Activated CD4-positive, CD25-positive, alpha-beta regulatory T cell treated with anti-CD3 and anti-CD28 coated beads, Interleukin-2, amount 50 U/mL, for 16 hours (primary cell): ENCODE results near the gene MAP1LC3B.

Experiments
- DNase-seq: peaks from one replicate; pipeline ENCODE4 v3.0.0-alpha.2; 2020; ENCODE audit warnings: low read depth, low spot score

MAP1LC3B gene

GRCh38 chr16:87431926-87432325, 39.8 kb downstream of the MAP1LC3B start:
- DNase-seq: no peak

GRCh38 chr16:87432330-87432915, 40.3 kb downstream of the MAP1LC3B start:
- DNase-seq: no peak

GRCh38 chr16:87434146-87434667, 42.1 kb downstream of the MAP1LC3B start:
- DNase-seq: no peak

GRCh38 chr16:87435372-87436224, 43.5 kb downstream of the MAP1LC3B start:
- no peak for DNase-seq

GRCh38 chr16:87436225-87437172, 44.4 kb downstream of the MAP1LC3B start:
- DNase-seq: no peak

GRCh38 chr16:87437327-87437726, 45.2 kb downstream of the MAP1LC3B start:
- no peak for DNase-seq

- no peak for DNase-seq
Measured at GRCh38 chr16:87437911-87438610, 45.9 kb downstream of the MAP1LC3B start.

- no peak for DNase-seq
Measured at GRCh38 chr16:87438611-87438985, 46.5 kb downstream of the MAP1LC3B start.

- DNase-seq: no peak
Measured at GRCh38 chr16:87439926-87440325, 47.8 kb downstream of the MAP1LC3B start.

GRCh38 chr16:87441886-87442580, 49.9 kb downstream of the MAP1LC3B start:
- no peak for DNase-seq

GRCh38 chr16:87442581-87442966, 50.4 kb downstream of the MAP1LC3B start:
- DNase-seq: no peak

GRCh38 chr16:87443016-87443415, 50.9 kb downstream of the MAP1LC3B start:
- DNase-seq: no peak

GRCh38 chr16:87443964-87444363, 51.8 kb downstream of the MAP1LC3B start:
- no peak for DNase-seq

- DNase-seq: no peak
Measured at GRCh38 chr16:87445486-87445885, 53.4 kb downstream of the MAP1LC3B start.

GRCh38 chr16:87446479-87446878, 54.3 kb downstream of the MAP1LC3B start:
- no peak for DNase-seq

- DNase-seq: no peak
Measured at GRCh38 chr16:87447323-87447722, 55.2 kb downstream of the MAP1LC3B start.

- no peak for DNase-seq
Measured at GRCh38 chr16:87448866-87449265, 56.7 kb downstream of the MAP1LC3B start.

- no peak for DNase-seq
Measured at GRCh38 chr16:87451563-87452210, 59.6 kb downstream of the MAP1LC3B start.

- no peak for DNase-seq
Measured at GRCh38 chr16:87453326-87453725, 61.2 kb downstream of the MAP1LC3B start.
